ENCODE data around the gene ADGRG6. TPM values are rescaled to one million over a fixed set of nuclear protein-coding genes. Genes with fewer than 3 reads are reported as not detected.

ADGRG6 gene
- total and polyA plus RNA-seq, 3 experiments from 2014 or later: 0.35 to 0.97 TPM; not detected in 1

GRCh38 chr6:142266060-142266459 is 35.7 kb upstream of the ADGRG6 start:
- DNase-seq: no peak
- ChIA-PET POLR2A (no interaction called here), CTCF (no interaction called here)
- no peaks in the 10 kb centered on the region for H3K4me1 ChIP-seq (ENCODE audit: insufficient read depth, low read length)
- Mint-ChIP-seq H3K27ac (no peak overlapping the region), H3K4me1 (no peaks in the 10 kb centered on the region), H3K4me3 (no peak overlapping the region), H3K27me3 (peaks cover 4 to 6% of the 10 kb centered on the region in 2 donors), H3K36me3 (no peaks in the 10 kb centered on the region), H3K9me3 (peaks cover 0 to 2% (median 0%) of the 10 kb centered on the region in 5 donors)
- H3K27me3 ChIP-seq (ENCODE audit: insufficient read depth, low read length, poor library complexity, severe bottlenecking): no peaks in the 10 kb centered on the region
- no peaks in the 10 kb centered on the region for H3K36me3 ChIP-seq (ENCODE audit: insufficient read depth, low read length)
- H3K27ac ChIP-seq (ENCODE audit: low read depth, low read length): no peak overlapping the region
- no peak overlapping the region for H3K4me3 ChIP-seq (ENCODE audit: low read length)
- no peaks in the 10 kb centered on the region for H3K9me3 ChIP-seq (ENCODE audit: low read length)

GRCh38 chr6:142271476-142271875 is 30.3 kb upstream of the ADGRG6 start:
- Histone ChIP-seq H3K36me3 (ENCODE audit: insufficient read depth, low read length) (no peaks in the 10 kb centered on the region), H3K4me1 (ENCODE audit: insufficient read depth, low read length) (no peaks in the 10 kb centered on the region), H3K27me3 (ENCODE audit: insufficient read depth, low read length, poor library complexity, severe bottlenecking) (no peaks in the 10 kb centered on the region), H3K9me3 (ENCODE audit: low read length) (no peaks in the 10 kb centered on the region), H3K4me3 (ENCODE audit: low read length) (no peak overlapping the region), H3K27ac (ENCODE audit: low read depth, low read length) (no peak overlapping the region)
- Mint-ChIP-seq H3K9me3 (no peaks in the 10 kb centered on the region), H3K27ac (no peak overlapping the region), H3K36me3 (no peaks in the 10 kb centered on the region), H3K4me1 (no peaks in the 10 kb centered on the region), H3K27me3 (peaks cover 3 to 16% of the 10 kb centered on the region in 2 donors), H3K4me3 (no peak overlapping the region)
- no peak for DNase-seq
- ChIA-PET CTCF (no interaction called here), POLR2A (no interaction called here)

- CTCF ChIA-PET: no interaction called here
- H3K36me3 Mint-ChIP-seq: no peaks in the 10 kb centered on the region
- H3K36me3 ChIP-seq (ENCODE audit: insufficient read depth, low read length): no peaks in the 10 kb centered on the region
Measured at GRCh38 chr6:142274656-142275055, 27.2 kb upstream of the ADGRG6 start.

GRCh38 chr6:142275236-142276006 is 26.4 kb upstream of the ADGRG6 start:
- no peaks in the 10 kb centered on the region for H3K27me3 ChIP-seq (ENCODE audit: insufficient read depth, low read length, poor library complexity, severe bottlenecking)
- Mint-ChIP-seq H3K27me3 (peaks cover 2 to 30% of the 10 kb centered on the region in 2 donors), H3K4me3 (no peak overlapping the region), H3K9me3 (no peaks in the 10 kb centered on the region), H3K36me3 (no peaks in the 10 kb centered on the region), H3K4me1 (no peaks in the 10 kb centered on the region), H3K27ac (no peak overlapping the region)
- POLR2A ChIA-PET: no interaction called here
- DNase-seq: no peak
- CTCF ChIA-PET: no interaction called here
- H3K27ac ChIP-seq (ENCODE audit: low read depth, low read length): no peak overlapping the region
- no peak overlapping the region for H3K4me3 ChIP-seq (ENCODE audit: low read length)
- no peaks in the 10 kb centered on the region for H3K36me3 ChIP-seq (ENCODE audit: insufficient read depth, low read length)
- no peaks in the 10 kb centered on the region for H3K9me3 ChIP-seq (ENCODE audit: low read length)
- H3K4me1 ChIP-seq (ENCODE audit: insufficient read depth, low read length): no peaks in the 10 kb centered on the region

More at GRCh38 chr6:142274656-142275055, 27.2 kb upstream of the ADGRG6 start:
- H3K4me1 ChIP-seq (ENCODE audit: insufficient read depth, low read length): no peaks in the 10 kb centered on the region
- Mint-ChIP-seq H3K9me3 (no peaks in the 10 kb centered on the region), H3K27me3 (peaks cover 2 to 30% of the 10 kb centered on the region in 2 donors), H3K4me1 (no peaks in the 10 kb centered on the region), H3K27ac (no peak overlapping the region), H3K4me3 (no peak overlapping the region)
- POLR2A ChIA-PET: no interaction called here
- H3K27ac ChIP-seq (ENCODE audit: low read depth, low read length): no peak overlapping the region
- H3K9me3 ChIP-seq (ENCODE audit: low read length): no peaks in the 10 kb centered on the region
- no peaks in the 10 kb centered on the region for H3K27me3 ChIP-seq (ENCODE audit: insufficient read depth, low read length, poor library complexity, severe bottlenecking)
- H3K4me3 ChIP-seq (ENCODE audit: low read length): no peak overlapping the region
- no peak for DNase-seq

- CTCF ChIA-PET: no interaction called here
- H3K9me3 ChIP-seq (ENCODE audit: low read length): no peaks in the 10 kb centered on the region
- Mint-ChIP-seq H3K4me3 (no peak overlapping the region), H3K4me1 (no peaks in the 10 kb centered on the region), H3K36me3 (no peaks in the 10 kb centered on the region), H3K27me3 (peaks cover 0 to 34% of the 10 kb centered on the region in 2 donors), H3K9me3 (no peaks in the 10 kb centered on the region), H3K27ac (no peak overlapping the region)
- H3K27ac ChIP-seq (ENCODE audit: low read depth, low read length): no peak overlapping the region
- H3K36me3 ChIP-seq (ENCODE audit: insufficient read depth, low read length): no peaks in the 10 kb centered on the region
- H3K4me3 ChIP-seq (ENCODE audit: low read length): no peak overlapping the region
- H3K27me3 ChIP-seq (ENCODE audit: insufficient read depth, low read length, poor library complexity, severe bottlenecking): no peaks in the 10 kb centered on the region
- no peaks in the 10 kb centered on the region for H3K4me1 ChIP-seq (ENCODE audit: insufficient read depth, low read length)
- POLR2A ChIA-PET: no interaction called here
- no peak for DNase-seq
Measured at GRCh38 chr6:142276256-142276655, 25.6 kb upstream of the ADGRG6 start.

- ChIA-PET POLR2A (no interaction called here), CTCF (no interaction called here)
- DNase-seq: no peak
- Histone ChIP-seq H3K36me3 (ENCODE audit: insufficient read depth, low read length) (no peaks in the 10 kb centered on the region), H3K4me1 (ENCODE audit: insufficient read depth, low read length) (no peaks in the 10 kb centered on the region), H3K27me3 (ENCODE audit: insufficient read depth, low read length, poor library complexity, severe bottlenecking) (no peaks in the 10 kb centered on the region), H3K27ac (ENCODE audit: low read depth, low read length) (no peak overlapping the region), H3K9me3 (ENCODE audit: low read length) (no peaks in the 10 kb centered on the region), H3K4me3 (ENCODE audit: low read length) (no peak overlapping the region)
- no peaks in the 10 kb centered on the region for H3K4me1 Mint-ChIP-seq
- H3K27ac Mint-ChIP-seq: no peak overlapping the region
- H3K27me3 Mint-ChIP-seq: peaks cover 2 to 24% of the 10 kb centered on the region in 2 donors
- no peak overlapping the region for H3K4me3 Mint-ChIP-seq
- no peaks in the 10 kb centered on the region for H3K36me3 Mint-ChIP-seq
- peaks cover 0 to 8% (median 0%) of the 10 kb centered on the region in 5 donors for H3K9me3 Mint-ChIP-seq
Measured at GRCh38 chr6:142279350-142280180, 22.2 kb upstream of the ADGRG6 start.

- ChIA-PET CTCF (no interaction called here), POLR2A (no interaction called here)
- H3K27ac Mint-ChIP-seq: no peak overlapping the region
- DNase-seq: no peak
- H3K36me3 Mint-ChIP-seq: no peaks in the 10 kb centered on the region
- Histone ChIP-seq H3K36me3 (ENCODE audit: insufficient read depth, low read length) (no peaks in the 10 kb centered on the region), H3K9me3 (ENCODE audit: low read length) (no peaks in the 10 kb centered on the region), H3K27me3 (ENCODE audit: insufficient read depth, low read length, poor library complexity, severe bottlenecking) (no peaks in the 10 kb centered on the region), H3K4me3 (ENCODE audit: low read length) (no peak overlapping the region), H3K4me1 (ENCODE audit: insufficient read depth, low read length) (no peaks in the 10 kb centered on the region), H3K27ac (ENCODE audit: low read depth, low read length) (no peak overlapping the region)
- no peaks in the 10 kb centered on the region for H3K4me1 Mint-ChIP-seq
- peaks cover 0 to 8% (median 0%) of the 10 kb centered on the region in 5 donors for H3K9me3 Mint-ChIP-seq
- no peak overlapping the region for H3K4me3 Mint-ChIP-seq
- peaks cover 2 to 24% of the 10 kb centered on the region in 2 donors for H3K27me3 Mint-ChIP-seq
Measured at GRCh38 chr6:142280265-142280664, 21.5 kb upstream of the ADGRG6 start.

- DNase-seq: no peak
- CTCF ChIA-PET: no interaction called here
- Histone ChIP-seq H3K36me3 (ENCODE audit: insufficient read depth, low read length) (no peaks in the 10 kb centered on the region), H3K27me3 (ENCODE audit: insufficient read depth, low read length, poor library complexity, severe bottlenecking) (no peaks in the 10 kb centered on the region), H3K9me3 (ENCODE audit: low read length) (no peaks in the 10 kb centered on the region), H3K4me1 (ENCODE audit: insufficient read depth, low read length) (no peaks in the 10 kb centered on the region), H3K4me3 (ENCODE audit: low read length) (no peak overlapping the region), H3K27ac (ENCODE audit: low read depth, low read length) (no peak overlapping the region)
- H3K4me1 Mint-ChIP-seq: no peaks in the 10 kb centered on the region
- no peak overlapping the region for H3K27ac Mint-ChIP-seq
- H3K4me3 Mint-ChIP-seq: no peak overlapping the region
- H3K9me3 Mint-ChIP-seq: peaks cover 0 to 8% (median 0%) of the 10 kb centered on the region in 5 donors
- POLR2A ChIA-PET: no interaction called here
- H3K27me3 Mint-ChIP-seq: peaks cover 7 to 24% of the 10 kb centered on the region in 2 donors
- H3K36me3 Mint-ChIP-seq: no peaks in the 10 kb centered on the region
Measured at GRCh38 chr6:142280927-142281326, 20.9 kb upstream of the ADGRG6 start.
